NCI-H2196 treated with DMSO at 0.1 percent for 48 hours (cell line): ENCODE results near the gene CBFA2T2.
"Not testable (repeated sequence)": the region's sequence is repeated elsewhere in the genome, so short reads cannot be mapped to it uniquely, and the experiment has no call there.

Experiments
- DNase-seq: peaks from one replicate; lab custom pipeline; 2025; ENCODE audit not compliant: unreplicated experiment; lab: John Stamatoyannopoulos, UW

The CBFA2T2 gene

GRCh38 chr20:33621717-33622400 is 132.0 kb downstream of the CBFA2T2 start:
- no peak for DNase-seq

- DNase-seq = no peak
Measured at GRCh38 chr20:33622705-33623365, 132.9 kb downstream of the CBFA2T2 start.

- DNase-seq = no peak
Measured at GRCh38 chr20:33624399-33624798, 134.5 kb downstream of the CBFA2T2 start.

DNA sequence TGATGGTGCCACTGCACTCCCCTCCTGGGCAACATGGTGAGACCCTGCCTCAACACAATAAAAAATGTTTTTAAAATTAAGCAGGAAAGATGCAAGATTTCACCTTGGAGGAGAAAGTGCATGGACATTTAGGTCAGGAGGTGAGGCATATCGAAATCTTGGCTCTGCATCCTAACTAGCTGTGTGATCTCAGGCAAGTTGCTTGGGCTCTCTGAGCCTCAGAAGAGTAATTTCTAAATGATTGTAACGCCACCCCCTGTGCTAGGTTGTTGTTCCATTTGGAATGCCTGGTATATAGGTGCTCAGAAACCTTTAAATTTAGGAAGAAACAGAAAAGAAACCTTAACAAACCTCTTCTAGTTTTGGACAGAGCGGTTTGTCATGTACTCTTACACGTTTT is 136.3 kb downstream of the CBFA2T2 start:
- no peak for DNase-seq

DNA sequence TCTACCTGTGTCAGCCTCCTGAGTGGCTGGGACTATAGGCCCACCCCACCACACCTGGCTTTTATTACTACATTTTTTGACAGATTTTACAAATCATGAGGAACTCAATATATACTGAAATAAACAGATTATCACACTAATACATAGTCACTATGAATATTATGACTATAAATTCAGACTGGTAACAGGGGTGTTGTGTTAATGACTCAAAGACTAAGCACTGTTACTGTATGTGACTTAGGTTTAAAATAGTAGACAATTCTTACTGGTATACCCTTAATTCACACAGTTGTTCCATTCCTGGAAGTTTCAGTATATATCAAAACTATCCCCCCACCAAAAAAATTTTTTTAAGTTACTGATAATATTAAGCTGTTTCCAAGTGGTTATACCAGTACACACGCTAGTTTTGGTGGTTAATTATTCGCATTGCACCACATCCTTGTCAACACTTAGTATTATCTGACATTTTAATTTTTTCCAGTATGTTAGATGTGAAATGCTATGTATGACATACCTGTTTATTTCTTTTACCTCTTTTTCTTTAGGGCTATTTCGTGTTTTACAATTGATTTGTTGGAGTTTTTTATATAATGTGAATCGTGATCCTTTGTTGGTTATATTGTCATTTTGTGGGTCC is 137.8 kb downstream of the CBFA2T2 start:
- DNase-seq = no peak

DNA sequence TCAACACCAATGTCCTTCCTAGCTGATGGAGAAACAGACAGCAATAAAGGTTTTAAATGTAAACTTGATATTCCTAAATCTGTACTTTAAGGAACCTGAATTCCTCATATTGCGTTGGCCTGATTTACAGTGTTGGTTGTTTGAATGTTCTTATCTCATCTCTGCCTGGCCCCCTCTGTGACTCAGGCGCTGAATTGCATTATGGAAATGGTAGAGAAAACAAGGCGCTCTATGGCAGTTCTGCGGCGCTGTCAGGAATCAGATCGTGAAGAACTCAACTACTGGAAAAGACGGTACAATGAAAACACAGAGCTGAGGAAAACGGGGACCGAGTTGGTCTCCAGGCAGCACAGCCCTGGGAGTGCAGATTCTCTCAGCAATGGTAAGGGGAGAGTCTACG is 139.6 kb downstream of the CBFA2T2 start:
- DNase-seq = no peak

GRCh38 chr20:33629979-33630378 is 140.1 kb downstream of the CBFA2T2 start:
- DNase-seq = no peak

- no peak for DNase-seq
Measured at GRCh38 chr20:33630507-33630906, 140.6 kb downstream of the CBFA2T2 start.

DNA sequence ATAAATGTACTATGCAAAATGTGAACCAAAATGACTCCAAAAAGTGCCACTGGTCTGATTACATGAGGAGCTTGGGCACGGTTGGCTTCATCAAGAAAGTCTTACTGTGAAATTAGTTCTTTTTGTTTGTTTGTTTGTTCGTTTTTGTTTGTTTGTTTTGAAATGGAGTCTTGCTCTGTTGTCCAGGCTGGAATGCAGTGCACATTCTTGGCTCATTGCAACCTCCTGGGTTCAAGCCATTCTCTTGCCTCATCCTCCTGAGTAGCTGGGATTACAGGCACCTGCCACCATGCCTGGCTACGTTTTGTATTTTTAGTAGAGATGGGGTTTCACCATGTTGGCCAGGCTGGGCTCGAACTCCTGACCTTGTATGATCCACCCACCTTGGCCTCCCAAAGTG is 142.0 kb downstream of the CBFA2T2 start:
- not testable (repeated sequence) for DNase-seq

GRCh38 chr20:33635341-33635740 is 145.4 kb downstream of the CBFA2T2 start:
- no peak for DNase-seq

- no peak for DNase-seq
Measured at GRCh38 chr20:33636776-33637175, 146.9 kb downstream of the CBFA2T2 start.

DNA sequence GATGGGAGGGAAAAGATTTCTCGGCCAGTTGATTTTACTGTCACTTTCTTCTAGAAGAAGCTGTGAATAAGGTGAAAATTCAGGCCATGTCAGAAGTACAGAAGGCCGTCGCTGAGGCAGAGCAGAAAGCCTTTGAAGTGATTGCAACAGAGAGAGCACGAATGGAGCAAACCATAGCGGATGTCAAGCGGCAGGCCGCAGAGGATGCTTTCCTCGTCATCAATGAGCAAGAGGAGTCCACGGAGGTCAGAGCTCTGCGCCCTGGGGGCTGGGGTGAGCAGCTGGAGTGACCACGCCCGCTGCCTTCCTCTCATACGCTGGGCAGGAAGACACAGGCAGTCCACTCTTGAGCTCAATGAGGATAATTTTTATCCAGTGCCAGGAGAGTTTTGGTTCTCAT is 150.4 kb downstream of the CBFA2T2 start:
- DNase-seq = no peak

DNA sequence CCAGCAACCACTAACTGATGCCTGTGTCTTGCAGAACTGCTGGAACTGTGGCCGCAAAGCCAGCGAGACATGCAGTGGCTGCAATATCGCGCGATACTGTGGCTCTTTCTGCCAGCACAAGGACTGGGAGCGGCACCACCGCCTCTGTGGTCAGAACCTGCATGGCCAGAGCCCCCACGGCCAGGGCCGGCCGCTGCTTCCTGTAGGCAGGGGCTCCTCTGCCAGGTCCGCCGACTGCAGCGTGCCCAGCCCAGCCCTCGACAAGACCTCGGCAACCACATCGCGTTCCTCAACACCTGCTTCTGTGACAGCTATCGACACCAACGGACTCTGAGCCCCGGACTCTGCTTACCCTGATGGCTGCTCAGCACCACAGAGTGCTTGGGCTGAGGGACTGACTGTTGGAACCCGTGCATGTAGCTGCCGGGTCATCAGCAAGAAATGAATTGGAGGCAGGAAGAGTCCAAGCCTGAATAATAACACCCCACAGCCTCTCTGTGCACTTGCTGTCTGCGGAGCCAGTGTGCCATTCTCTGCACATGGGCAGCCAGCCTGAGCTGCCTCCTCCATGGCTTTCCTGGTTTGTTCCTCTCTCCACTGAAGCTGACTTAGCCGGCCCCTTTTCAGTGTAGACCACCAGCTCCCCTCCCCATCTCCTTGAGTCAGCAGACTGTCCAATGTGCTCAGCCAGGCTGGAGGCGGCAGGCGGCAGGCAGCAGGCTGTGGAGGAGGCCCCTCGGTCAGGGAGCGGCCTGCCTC is 154.6 kb downstream of the CBFA2T2 start:
- DNase-seq = no peak

DNA sequence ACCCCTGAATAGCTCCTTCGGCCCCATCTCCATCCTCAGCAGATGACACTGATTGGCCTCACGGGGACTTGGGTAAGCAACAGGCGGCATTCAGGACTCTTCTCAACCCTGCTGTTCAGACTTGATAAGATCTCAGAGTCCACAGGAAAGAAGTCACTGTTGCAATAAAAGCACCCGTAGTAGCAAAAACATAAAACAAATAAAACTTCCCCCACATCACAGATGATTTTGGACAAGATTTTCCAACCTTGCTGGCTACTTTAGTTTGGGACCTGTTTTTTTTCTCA is 155.1 kb downstream of the CBFA2T2 start:
- DNase-seq = no peak

DNA sequence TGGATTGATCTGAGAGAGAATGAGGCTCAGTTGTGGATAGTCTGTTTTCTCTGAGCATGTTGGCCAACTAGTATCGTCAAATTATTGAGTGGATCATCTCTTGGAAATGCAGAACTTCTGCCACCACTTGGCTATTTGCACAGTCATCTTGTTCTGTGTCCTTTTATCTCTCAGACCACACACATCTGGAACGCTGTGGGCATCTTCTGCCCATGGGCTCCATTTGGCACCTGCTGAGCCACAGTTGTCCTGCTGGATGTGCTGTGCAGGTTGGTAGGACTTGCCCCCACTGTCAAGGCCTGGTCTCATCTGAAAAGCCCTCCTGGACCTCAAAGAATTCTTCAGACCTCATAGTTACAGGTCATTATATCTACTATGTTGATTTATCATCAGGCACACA is 155.5 kb downstream of the CBFA2T2 start:
- no peak for DNase-seq

- DNase-seq = no peak
Measured at GRCh38 chr20:33646191-33646590, 156.3 kb downstream of the CBFA2T2 start.

DNA sequence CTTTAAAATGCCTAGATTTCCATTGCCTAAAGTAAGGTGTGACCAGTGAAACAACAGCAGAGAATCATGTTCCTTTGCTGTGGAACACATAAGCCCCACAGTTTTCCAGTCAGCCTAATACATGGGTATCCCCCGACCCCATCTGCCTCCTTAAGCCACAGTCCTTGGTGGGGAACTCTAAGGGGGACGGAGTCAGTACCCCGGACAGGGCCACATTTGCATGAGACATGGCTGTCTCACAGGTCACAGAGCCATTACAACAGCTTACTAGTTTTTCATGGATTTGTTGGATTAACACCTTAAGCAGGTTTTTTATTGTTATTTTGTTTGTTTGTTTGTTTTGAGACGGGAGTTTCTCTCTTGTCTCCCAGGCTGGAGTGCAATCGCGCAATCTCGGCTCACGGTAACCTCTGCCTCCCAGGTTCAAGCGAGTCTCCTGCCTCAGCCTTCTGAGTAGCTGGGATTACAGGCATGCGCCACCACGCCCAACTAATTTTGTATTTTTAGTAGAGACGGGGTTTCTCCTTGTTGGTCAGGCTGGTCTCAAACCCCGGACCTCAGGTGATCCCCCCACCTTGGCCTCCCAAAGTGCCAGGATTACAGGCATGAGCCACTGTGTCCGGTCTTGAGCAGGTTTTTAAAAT is 157.2 kb downstream of the CBFA2T2 start:
- DNase-seq = not testable (repeated sequence)

GRCh38 chr20:33647603-33648395 is 157.9 kb downstream of the CBFA2T2 start:
- DNase-seq = peak; percentile 33

GRCh38 chr20:33648396-33649004 is 158.6 kb downstream of the CBFA2T2 start:
- no peak for DNase-seq

DNA sequence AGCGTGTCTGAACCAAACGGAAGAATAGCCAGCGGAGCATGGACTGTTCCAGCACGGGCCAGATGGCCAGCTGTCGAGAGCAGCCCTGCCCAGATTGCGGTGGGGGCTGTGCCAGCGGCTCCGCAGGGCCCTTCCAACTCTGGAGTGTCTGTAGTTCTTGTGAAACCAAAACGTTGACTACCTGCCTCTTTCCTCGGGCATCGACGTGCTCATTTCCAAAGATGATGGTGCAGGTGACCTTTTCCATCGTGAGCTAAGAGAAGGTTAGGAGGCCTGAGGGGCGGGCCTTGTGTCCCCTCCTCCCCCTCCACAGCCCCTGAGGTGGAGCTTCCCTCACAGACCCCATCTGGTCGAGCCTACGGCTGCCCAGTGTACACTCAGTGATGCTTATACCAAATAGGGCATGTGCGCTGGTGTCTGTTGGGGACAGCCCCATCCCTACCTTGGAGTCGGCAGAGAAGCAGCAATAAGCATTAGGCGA is 159.3 kb downstream of the CBFA2T2 start:
- DNase-seq = no peak
